Ishikawa (cell line): ENCODE results near the gene RAB6A.

Experiments
- CEBPB ChIP-seq: IDR thresholded peaks from 2 replicates; pipeline ENCODE4 v1.6.1; 2012
- CREB1 ChIP-seq: IDR thresholded peaks from 2 replicates; pipeline ENCODE4 v1.6.1; 2012; ENCODE audit warnings: low read depth
- EGR1 ChIP-seq: IDR thresholded peaks from 2 replicates; pipeline ENCODE4 v1.6.1; 2012
- EP300 ChIP-seq: IDR thresholded peaks from 2 replicates; pipeline ENCODE4 v1.6.1; 2012; ENCODE audit warnings: borderline replicate concordance
- FOXM1 ChIP-seq: IDR thresholded peaks from 2 replicates; pipeline ENCODE4 v1.6.1; 2012; ENCODE audit warnings: low read depth, borderline replicate concordance
- MAX ChIP-seq: IDR thresholded peaks from 2 replicates; pipeline ENCODE4 v1.6.1; 2012
- NFIC ChIP-seq: IDR thresholded peaks from 2 replicates; pipeline ENCODE4 v1.6.1; 2012
- RAD21 ChIP-seq: IDR thresholded peaks from 2 replicates; pipeline ENCODE4 v1.6.1; 2012; ENCODE audit warnings: low read depth
- REST ChIP-seq: IDR thresholded peaks from 2 replicates; pipeline ENCODE4 v1.6.1; 2012; ENCODE audit warnings: low read depth, mild to moderate bottlenecking
- TAF1 ChIP-seq: IDR thresholded peaks from 2 replicates; pipeline ENCODE4 v1.6.1; 2012; ENCODE audit warnings: low read depth, mild to moderate bottlenecking
- TCF12 ChIP-seq: IDR thresholded peaks from 2 replicates; pipeline ENCODE4 v1.6.1; 2012; ENCODE audit warnings: low read depth
- TEAD4 ChIP-seq: IDR thresholded peaks from 2 replicates; pipeline ENCODE4 v1.6.1; 2012
- YY1 ChIP-seq: IDR thresholded peaks from 2 replicates; pipeline ENCODE4 v1.6.1; 2012; ENCODE audit warnings: low read depth
- ZBTB7A ChIP-seq: IDR thresholded peaks from 2 replicates; pipeline ENCODE4 v1.6.1; 2012; ENCODE audit warnings: low read depth
- TF ChIP-seq, protein P1 (sequence below): IDR thresholded peaks from 2 replicates; pipeline ENCODE4 v1.6.1; 2012

Gene RAB6A

DNA sequence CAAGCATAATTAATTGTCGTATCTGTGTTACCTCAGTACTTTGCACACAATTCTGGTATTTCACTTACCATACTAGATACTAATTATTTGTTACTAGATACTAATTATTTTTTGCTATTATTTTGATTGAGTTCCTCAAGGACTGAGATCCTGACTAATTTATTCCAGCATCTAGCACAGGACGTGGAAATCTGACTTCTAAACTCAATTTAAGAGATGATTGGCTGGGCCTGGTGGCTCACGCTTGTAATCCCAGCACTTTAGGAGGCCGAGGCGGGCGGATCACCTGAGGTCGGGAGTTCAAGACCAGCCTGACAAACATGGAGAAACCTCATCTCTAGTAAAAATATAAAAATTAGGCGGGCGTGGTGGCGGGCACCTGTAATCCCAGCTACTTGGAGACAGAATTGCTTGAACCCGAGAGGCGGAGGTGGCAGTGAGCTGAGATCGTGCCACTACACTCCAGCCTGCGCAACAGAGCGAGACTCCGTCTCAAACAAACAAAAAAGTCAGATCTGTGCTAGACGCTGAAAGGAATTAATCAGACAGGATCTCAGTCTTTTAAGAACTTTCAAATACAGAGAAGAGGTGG is 26.3 kb upstream of the RAB6A start:
- TF ChIP-seq CEBPB = no peak
- TF ChIP-seq CREB1 = no peak
- TF ChIP-seq FOXM1 = no peak
- no peak for TF ChIP-seq REST
- no peak for TF ChIP-seq TEAD4
- no peak for TF ChIP-seq EP300
- no peak for TF ChIP-seq ZBTB7A
- TF ChIP-seq TAF1 = no peak

- TF ChIP-seq NFIC = no peak
- no peak for TF ChIP-seq ZBTB7A
- no peak for TF ChIP-seq TEAD4
- TF ChIP-seq TAF1 = no peak
- TF ChIP-seq CEBPB = no peak
- TF ChIP-seq MAX = no peak
- no peak for TF ChIP-seq RAD21
- TF ChIP-seq CREB1 = no peak
These were observed 23.9 kb upstream of the RAB6A start for GRCh38 chr11:73784734-73785133.

DNA sequence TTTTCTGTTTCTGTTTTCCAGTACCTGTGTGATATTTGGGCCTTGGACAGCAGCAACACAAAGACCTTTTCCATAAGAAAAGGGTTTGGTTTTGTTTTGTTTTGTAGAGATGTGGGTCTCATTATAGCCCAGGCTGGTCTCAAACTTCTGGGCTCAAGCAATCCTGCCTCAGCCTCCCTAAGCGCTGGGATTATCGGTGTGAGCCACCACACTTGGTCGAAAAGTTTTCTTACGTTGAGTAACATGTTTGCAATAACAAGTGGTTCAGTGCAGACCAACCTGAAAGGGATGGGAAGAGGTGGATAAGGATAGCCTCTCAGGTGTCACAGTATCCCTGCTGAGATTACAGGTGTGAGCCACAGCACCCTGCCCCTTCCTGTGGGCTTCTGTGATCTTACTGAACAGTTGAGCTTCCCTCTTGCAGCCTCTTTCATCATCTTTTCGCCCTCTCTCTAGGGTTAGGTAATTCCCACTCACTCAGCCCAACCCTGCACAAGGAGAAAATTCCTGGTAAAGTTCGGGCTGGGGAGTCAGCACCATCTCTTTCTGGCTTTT is 23.3 kb upstream of the RAB6A start:
- no peak for TF ChIP-seq YY1
- no peak for TF ChIP-seq EP300
- TF ChIP-seq, protein P1, sequence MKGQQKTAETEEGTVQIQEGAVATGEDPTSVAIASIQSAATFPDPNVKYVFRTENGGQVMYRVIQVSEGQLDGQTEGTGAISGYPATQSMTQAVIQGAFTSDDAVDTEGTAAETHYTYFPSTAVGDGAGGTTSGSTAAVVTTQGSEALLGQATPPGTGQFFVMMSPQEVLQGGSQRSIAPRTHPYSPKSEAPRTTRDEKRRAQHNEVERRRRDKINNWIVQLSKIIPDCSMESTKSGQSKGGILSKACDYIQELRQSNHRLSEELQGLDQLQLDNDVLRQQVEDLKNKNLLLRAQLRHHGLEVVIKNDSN = no peak
- peak; percentile 66 for TF ChIP-seq CEBPB

DNA sequence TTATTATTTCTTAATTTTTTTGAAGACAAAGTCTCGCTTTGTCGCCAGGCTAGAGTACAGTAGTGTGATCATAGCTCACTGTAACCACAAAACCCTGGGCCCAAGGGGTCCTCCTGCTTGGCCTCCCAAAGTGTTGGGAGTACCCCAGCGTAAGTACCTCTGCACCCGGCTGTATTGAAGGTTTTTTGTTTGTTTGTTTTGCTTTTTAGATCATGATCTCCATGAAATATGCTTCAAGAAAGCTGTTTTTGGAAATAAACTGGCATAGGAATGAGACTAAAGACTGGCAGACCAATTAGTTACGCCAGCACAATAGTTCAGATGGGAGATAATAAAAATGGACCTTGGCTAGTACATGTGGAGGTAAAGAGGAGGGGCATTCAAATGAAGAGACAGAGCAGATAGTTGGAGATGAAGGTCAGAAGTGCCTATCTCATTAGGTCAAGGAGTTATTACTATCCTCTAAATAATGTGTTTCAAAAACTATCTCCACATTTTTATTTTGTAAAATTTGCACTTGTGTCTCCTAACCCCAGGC is 22.7 kb upstream of the RAB6A start:
- TF ChIP-seq FOXM1 (no peak), MAX (no peak), RAD21 (no peak), REST (no peak), YY1 (no peak), TCF12 (no peak), ZBTB7A (no peak)
- TF ChIP-seq, protein P1 = no peak

GRCh38 chr11:73781303-73781702 is 20.4 kb upstream of the RAB6A start:
- TF ChIP-seq REST = no peak
- TF ChIP-seq CREB1 = no peak
- no peak for TF ChIP-seq TEAD4
- no peak for TF ChIP-seq EGR1
- no peak for TF ChIP-seq CEBPB
- TF ChIP-seq FOXM1 = no peak
- no peak for TF ChIP-seq TCF12
- no peak for TF ChIP-seq TAF1
- TF ChIP-seq EP300 = no peak
